Type B pancreatic cell (in vitro differentiated cells): ENCODE measurements around the gene ANKRD39. TPM values are rescaled to one million over a fixed set of nuclear protein-coding genes. Genes with fewer than 3 reads are reported as not detected.

Source experiments
- DNase-seq: peaks from one replicate; pipeline ENCODE4 v3.0.0; 2021; ENCODE audit warnings: mixed read lengths; ENCODE audit not compliant: unreplicated experiment; ENCODE audit errors: extremely low spot score
- H3K27ac Mint-ChIP-seq: 2 replicates; pipeline ENCODE4 v1.8.0; 2021; ENCODE audit warnings: mild to moderate bottlenecking, mixed read lengths
- H3K27me3 Mint-ChIP-seq: 2 replicates; pipeline ENCODE4 v1.8.0; 2021; ENCODE audit warnings: mixed read lengths
- H3K36me3 Mint-ChIP-seq: 2 replicates; pipeline ENCODE4 v1.8.0; 2021; ENCODE audit warnings: mixed read lengths
- H3K4me1 Mint-ChIP-seq: one replicate; pipeline ENCODE4 v1.8.0; 2021; ENCODE audit warnings: mixed read lengths; ENCODE audit not compliant: unreplicated experiment
- H3K4me3 Mint-ChIP-seq: 2 replicates; pipeline ENCODE4 v1.8.0; 2021; ENCODE audit warnings: mild to moderate bottlenecking, mixed read lengths
- H3K9me3 Mint-ChIP-seq: 2 replicates; pipeline ENCODE4 v1.8.0; 2021; ENCODE audit warnings: mixed read lengths
- total RNA-seq: library from RNA; stranded (reverse); gene quantifications from 2 replicates; pipeline ENCODE4 v1.2.1, GENCODE V29; 2021; ENCODE audit warnings: low replicate concordance
- TF ChIP-seq, protein P1 (sequence below): fragments of 200-600 bp; sonication (generic); conservative IDR thresholded peaks from 2 replicates; pipeline ENCODE4 v1.5.0; 2021; ENCODE audit warnings: antibody characterized with exemption, mild to moderate bottlenecking

Gene ANKRD39
- total RNA-seq, 1 donor from 2014 or later: 16.6 TPM

DNA sequence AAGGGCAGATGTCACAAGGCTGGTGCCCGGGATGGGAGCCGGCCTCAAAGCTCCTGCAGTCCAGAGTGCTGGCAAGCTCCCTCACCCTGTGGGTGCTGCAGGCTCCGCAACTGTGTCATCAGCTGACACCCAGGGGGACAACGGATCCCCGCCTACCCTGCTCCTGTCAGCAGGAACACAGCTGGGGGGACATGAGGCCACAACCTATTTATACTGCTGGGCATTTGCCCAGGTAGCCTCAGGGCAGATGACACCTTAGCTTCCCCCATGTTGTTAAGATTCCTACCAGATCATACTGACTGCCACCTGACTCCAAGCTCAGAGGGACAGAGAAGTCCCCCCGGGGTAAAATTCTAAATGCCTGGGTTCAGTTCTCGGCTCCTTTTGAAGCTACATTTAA lies 15.2 kb downstream of the ANKRD39 start:
- H3K36me3 Mint-ChIP-seq: peaks cover 10% of the 10 kb centered on the region

DNA sequence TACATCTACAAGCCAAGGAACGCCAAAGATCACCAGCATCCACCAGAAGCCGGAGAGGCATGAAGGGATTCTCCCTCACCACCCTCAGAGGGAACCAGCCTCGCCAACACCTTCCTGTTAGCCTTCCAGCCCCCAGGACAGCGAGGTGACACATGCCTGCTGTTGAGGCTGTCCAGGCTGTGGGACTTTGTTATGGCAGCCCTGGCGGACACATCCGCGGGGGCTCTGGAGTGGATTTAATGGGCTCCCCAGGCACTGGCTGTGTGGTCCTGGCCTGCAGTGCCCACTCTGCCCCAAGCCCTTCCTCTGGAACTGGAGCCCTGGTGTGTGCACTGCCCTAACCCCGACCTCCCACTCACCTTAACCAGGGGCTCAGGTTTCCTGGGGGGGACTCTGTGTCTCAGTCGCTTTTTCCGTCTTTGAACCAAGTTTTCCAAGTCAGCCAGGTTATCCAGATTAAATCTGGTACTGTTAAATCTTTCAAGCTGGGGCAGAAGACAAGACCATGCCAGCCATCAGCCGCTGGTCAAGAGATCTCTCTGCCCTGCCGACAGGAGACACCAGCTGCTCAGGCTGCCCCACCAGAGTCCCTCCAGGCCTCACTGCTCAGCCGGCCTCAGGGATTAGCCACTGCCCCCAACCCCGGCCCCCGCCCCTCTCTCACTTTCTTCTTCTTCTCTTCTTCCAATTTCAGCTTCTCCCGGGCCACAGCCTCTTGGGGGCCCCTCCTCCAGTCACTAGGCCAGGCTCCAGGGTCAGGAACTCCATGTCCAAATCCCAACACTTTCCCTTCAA lies 15.9 kb downstream of the ANKRD39 start:
- no peak for DNase-seq
- Mint-ChIP-seq H3K36me3 (peaks cover 7% of the 10 kb centered on the region), H3K4me3 (no peak overlapping the region), H3K27ac (no peak overlapping the region), H3K9me3 (no peaks in the 10 kb centered on the region), H3K27me3 (no peaks in the 10 kb centered on the region), H3K4me1 (peaks cover 11% of the 10 kb centered on the region)
- TF ChIP-seq, protein P1, sequence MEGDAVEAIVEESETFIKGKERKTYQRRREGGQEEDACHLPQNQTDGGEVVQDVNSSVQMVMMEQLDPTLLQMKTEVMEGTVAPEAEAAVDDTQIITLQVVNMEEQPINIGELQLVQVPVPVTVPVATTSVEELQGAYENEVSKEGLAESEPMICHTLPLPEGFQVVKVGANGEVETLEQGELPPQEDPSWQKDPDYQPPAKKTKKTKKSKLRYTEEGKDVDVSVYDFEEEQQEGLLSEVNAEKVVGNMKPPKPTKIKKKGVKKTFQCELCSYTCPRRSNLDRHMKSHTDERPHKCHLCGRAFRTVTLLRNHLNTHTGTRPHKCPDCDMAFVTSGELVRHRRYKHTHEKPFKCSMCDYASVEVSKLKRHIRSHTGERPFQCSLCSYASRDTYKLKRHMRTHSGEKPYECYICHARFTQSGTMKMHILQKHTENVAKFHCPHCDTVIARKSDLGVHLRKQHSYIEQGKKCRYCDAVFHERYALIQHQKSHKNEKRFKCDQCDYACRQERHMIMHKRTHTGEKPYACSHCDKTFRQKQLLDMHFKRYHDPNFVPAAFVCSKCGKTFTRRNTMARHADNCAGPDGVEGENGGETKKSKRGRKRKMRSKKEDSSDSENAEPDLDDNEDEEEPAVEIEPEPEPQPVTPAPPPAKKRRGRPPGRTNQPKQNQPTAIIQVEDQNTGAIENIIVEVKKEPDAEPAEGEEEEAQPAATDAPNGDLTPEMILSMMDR: no peak

More for the DNA sequence above, 15.2 kb downstream of the ANKRD39 start:
- Mint-ChIP-seq H3K4me3 (no peak overlapping the region), H3K27ac (no peak overlapping the region), H3K9me3 (no peaks in the 10 kb centered on the region), H3K27me3 (no peaks in the 10 kb centered on the region), H3K4me1 (peaks cover 14% of the 10 kb centered on the region)
- DNase-seq: no peak
- TF ChIP-seq, protein P1: no peak

DNA sequence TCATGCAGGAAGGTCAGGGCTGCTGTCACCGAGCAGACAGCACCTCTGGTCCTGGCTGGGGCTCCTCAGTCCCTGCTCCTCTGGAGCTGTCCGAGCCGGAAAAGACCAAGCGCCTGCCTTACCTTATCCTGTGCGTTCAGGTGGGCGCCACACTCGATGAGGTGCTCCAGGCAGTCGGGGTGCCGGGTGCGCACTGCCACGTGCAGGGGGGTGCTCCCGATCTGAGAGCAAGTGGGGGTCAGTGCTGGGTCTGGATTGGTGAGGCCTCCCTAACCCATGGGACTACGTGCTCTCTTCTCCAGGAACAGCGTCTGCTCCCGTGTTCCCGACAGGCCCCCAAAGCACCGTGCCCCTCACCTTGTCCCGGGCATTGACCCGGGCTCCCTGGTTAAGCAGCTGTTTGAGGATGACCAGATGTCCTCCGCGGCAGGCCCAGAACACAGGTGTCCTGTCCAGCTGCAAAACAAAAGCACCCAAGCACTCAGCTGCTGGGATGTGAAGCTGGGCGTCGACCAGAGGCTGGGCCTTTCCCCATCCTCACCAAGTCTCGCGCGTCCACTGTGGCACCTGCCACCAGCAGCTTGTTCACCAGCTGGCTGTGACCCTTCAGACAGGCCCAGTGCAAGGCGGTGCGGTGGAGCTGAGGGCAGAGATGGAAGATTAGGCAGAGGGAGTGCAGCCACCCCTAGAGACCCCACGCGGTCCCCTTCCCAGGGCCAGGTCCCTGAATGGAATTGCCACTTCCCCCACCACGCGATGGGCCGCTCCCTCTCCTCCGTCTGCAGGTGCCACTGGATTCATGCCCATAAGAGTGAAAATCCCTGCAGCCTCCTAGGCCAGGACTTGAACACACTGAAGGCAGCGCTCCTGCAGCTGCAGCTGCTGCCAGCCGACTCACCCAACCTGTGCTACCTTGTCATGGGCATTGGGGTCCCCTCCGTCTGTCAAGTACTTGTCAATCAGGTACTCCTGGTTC lies 17.7 kb downstream of the ANKRD39 start:
- DNase-seq: no peak
- TF ChIP-seq, protein P1: no peak
- Mint-ChIP-seq H3K4me1 (peaks cover 11% of the 10 kb centered on the region), H3K27me3 (no peaks in the 10 kb centered on the region), H3K36me3 (peaks cover 4% of the 10 kb centered on the region), H3K27ac (no peak overlapping the region), H3K9me3 (no peaks in the 10 kb centered on the region), H3K4me3 (no peak overlapping the region)

DNA sequence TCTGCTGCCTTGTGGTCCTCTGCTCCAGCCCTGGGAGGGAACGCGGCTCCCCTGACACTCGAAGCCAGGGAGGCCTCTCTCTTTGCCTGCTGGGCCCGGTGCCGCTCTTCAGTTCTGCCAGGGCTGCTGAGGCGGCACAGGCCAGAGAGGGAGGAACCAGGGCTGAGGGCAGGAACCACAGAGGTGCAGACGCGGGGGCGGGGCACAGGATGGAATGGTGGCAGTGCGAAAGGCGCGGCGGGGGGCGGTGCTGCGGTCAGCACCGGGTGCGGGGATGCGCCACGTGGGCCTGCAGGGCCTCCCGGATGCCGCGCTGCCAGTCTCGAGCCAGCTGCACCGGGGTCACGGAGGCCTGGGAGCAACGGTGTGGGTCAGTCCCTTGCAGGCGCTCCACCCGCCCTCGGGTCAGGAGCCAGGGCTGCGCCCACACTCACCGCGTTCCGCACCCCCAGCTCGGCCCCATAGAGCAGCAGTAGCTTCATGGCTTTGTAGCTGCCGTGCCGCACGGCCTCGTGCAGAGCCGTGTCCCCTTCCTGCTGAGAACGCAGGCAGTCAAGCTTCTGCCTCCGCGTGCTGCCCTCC lies 18.4 kb downstream of the ANKRD39 start:
- TF ChIP-seq, protein P1: no peak
- DNase-seq: no peak
- Mint-ChIP-seq H3K4me3 (no peak overlapping the region), H3K27ac (no peak overlapping the region), H3K9me3 (no peaks in the 10 kb centered on the region), H3K36me3 (peaks cover 4% of the 10 kb centered on the region), H3K27me3 (no peaks in the 10 kb centered on the region), H3K4me1 (peaks cover 11% of the 10 kb centered on the region)
